Mammary epithelial cell (primary cell): ENCODE measurements around the gene C19orf44.

ENCODE experiments used
- EZH2 ChIP-seq: IDR thresholded peaks from 2 replicates; pipeline ENCODE4 v1.6.1; 2012; ENCODE audit warnings: low read length, inconsistent platforms, borderline replicate concordance
- TF ChIP-seq, protein P1 (sequence below), 2 donors: IDR thresholded peaks in 1 of 2; conservative IDR thresholded peaks in 1 of 2; 2 replicates each; pipeline ENCODE4 v1.5.1; 2011 to 2012; ENCODE audit warnings: inconsistent platforms in 2 of 2, low read length in 2 of 2, mild to moderate bottlenecking in 2 of 2, control low read depth in 1 of 2, low read depth in 1 of 2; ENCODE audit not compliant: insufficient read depth in 1 of 2; ENCODE audit errors: extremely low read depth in 1 of 2

DNA sequence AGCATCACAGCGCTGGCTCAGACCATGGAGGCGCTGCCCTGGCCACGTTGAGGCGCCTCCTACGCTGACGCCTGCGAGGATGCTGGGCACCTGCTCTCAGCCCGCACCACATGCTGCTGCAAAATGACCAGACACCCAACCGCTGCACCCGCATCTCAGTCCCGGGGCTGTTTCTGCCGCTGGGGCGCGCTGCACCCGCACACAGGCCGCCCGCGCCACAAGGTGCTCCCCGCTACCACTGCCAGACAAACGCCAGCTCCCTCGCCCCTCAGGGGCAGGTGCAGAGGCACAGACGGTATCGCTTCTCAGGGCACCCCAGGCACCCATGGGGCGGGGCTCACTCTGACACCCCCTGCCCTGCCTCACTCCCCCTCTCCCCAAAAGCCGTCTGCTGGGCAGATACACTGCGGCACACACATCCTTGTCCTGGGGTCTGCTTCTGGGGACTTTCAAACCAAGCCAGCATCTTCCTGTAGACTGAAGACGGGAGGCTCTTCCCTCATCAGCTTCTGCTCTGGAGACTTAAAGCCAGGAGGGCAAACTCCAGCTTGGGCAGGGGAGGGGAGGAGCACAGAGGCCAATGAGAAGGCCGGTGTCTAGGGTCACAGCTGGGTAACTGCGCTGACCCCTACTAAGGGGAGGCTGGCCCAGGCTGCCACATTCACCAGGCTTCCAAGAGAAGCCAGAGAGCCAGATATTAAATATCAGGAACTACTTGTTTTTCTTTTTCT lies 29.7 kb downstream of the C19orf44 start:
- TF ChIP-seq, protein P1, sequence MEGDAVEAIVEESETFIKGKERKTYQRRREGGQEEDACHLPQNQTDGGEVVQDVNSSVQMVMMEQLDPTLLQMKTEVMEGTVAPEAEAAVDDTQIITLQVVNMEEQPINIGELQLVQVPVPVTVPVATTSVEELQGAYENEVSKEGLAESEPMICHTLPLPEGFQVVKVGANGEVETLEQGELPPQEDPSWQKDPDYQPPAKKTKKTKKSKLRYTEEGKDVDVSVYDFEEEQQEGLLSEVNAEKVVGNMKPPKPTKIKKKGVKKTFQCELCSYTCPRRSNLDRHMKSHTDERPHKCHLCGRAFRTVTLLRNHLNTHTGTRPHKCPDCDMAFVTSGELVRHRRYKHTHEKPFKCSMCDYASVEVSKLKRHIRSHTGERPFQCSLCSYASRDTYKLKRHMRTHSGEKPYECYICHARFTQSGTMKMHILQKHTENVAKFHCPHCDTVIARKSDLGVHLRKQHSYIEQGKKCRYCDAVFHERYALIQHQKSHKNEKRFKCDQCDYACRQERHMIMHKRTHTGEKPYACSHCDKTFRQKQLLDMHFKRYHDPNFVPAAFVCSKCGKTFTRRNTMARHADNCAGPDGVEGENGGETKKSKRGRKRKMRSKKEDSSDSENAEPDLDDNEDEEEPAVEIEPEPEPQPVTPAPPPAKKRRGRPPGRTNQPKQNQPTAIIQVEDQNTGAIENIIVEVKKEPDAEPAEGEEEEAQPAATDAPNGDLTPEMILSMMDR (conservative IDR thresholded peaks at IDR 0.05 in 1 of 2, IDR thresholded peaks at IDR 0.05 in 1 of 2; ENCODE audit: extremely low read depth in 1 of 2, insufficient read depth in 1 of 2, low read depth in 1 of 2, low read length in 2 of 2): no peak
- no peak for TF ChIP-seq EZH2
